ENCODE results near the gene SIGLEC12. TPM values are rescaled to one million over a fixed set of nuclear protein-coding genes. Genes with fewer than 3 reads are reported as not detected.

SIGLEC12 gene
- total RNA-seq (under 1 TPM in 1 of 10 donors, not detected in 9; 0.70 TPM), polyA plus RNA-seq (under 1 TPM in 1 of 2 donors, not detected in 1; 0.10 TPM)
- long read RNA-seq, donor 1 = 0 reads
- long read RNA-seq, donor 2 = 0 reads
- long read RNA-seq, donor 3 = 0 reads

DNA sequence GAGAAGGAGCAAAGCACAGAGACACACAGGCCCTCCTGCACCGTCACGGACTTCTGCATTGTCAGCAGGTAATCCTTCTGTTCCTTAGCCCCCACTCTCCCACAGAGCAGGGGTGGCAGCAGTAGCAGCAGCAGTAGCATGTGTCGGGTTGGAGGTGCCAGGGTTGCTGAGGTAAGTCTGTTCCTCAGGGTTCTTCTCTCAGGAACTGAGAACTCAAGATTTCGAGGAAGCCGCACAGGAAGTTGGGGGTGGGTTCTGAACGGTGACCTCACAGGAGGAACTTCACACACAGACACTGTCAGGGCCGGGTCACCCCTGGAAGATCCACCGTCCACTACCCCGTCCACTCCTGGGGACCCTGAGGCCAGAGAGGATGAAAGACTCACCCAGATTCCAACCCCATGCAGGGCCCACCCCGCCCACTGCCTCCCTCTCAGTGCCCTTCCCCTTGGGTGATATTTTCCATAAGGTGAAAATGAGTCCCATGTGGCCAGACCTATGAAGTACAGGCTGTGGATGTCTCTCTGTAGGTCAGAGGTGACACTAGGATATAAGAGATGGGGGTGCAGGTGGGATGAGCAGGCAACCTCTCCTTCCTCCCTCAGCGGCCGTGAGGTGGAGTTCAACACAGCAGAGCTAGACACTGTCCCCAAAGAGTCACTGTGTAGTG, at the start of gene SIGLEC12:
TSS of gene SIGLEC12 (minus strand) at position 207 of the 670 bp plus-strand sequence. CDS start at position 140, 67 bp downstream.
- DNase-seq (peak in 1 of 2 donors; percentile 17), ATAC-seq (peak in 6 of 8 donors; percentile 29 to 66 (median 55))
- 67 to 75% methylated on average over 12 of the region's 12 CpGs for WGBS, 2 donors
- peaks cover 0 to 19% (median 4%) of the 10 kb centered on the region in 7 donors for H3K27me3 ChIP-seq
- no peaks in the 10 kb centered on the region for H3K36me3 ChIP-seq
- intact Hi-C loops (cut with DNase I) = no loop called here
- peaks cover 0 to 30% (median 0%) of the 10 kb centered on the region in 9 donors for H3K4me1 ChIP-seq
- H3K4me3 ChIP-seq = no peak within 1 kb of the TSS
- TF ChIP-seq, protein P1, sequence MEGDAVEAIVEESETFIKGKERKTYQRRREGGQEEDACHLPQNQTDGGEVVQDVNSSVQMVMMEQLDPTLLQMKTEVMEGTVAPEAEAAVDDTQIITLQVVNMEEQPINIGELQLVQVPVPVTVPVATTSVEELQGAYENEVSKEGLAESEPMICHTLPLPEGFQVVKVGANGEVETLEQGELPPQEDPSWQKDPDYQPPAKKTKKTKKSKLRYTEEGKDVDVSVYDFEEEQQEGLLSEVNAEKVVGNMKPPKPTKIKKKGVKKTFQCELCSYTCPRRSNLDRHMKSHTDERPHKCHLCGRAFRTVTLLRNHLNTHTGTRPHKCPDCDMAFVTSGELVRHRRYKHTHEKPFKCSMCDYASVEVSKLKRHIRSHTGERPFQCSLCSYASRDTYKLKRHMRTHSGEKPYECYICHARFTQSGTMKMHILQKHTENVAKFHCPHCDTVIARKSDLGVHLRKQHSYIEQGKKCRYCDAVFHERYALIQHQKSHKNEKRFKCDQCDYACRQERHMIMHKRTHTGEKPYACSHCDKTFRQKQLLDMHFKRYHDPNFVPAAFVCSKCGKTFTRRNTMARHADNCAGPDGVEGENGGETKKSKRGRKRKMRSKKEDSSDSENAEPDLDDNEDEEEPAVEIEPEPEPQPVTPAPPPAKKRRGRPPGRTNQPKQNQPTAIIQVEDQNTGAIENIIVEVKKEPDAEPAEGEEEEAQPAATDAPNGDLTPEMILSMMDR (IDR thresholded peaks at IDR 0.05) = no peak
- H3K9me3 ChIP-seq = peaks cover 0 to 13% (median 3%) of the 10 kb centered on the region in 11 donors
- peak within 1 kb of the TSS in 1 of 10 donors; percentile 26 for H3K27ac ChIP-seq

DNA sequence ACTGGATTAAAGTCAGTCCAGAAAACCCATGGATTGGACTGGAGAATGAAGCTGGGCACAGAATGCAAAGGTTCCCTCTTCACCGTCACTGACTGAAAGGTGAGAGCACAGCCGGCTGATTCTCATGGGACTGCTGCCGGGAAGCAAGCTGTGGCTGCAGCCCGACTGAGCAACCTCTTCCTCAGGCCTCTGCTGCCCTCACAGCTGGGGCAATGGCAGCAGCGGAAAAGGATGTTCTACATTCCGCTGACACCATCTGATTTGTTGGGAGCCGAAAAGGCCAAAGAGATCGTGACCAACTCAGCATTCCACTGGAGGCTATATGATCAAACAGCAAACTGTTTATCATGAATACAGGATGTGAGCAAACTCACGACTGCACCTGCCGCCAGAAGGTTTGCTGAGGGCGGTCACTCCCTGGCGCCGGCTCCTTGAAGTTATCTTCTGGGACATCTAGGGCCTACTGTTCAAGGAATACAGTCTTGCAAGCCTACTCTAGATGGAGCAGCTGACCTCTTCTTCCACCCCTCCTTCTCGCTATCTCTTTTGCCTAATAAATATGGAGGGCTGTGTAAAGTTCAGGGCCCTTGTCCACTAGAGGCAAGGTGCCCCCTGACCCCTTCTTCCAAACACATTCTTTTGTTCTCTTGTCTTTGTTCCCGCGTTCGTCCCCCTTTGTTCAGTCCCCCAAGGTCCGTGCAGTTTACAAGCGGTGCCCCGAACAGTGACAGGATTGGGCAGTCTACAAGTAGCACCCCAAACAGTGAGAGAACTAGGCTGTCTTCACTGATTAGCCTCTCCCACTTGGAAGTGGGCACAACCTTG, 49.5 kb upstream of the SIGLEC12 start:
- Histone ChIP-seq H3K27me3 (peaks cover 0 to 57% (median 37%) of the 10 kb centered on the region in 7 donors), H3K9me3 (no peaks in the 10 kb centered on the region), H3K27ac (no peak overlapping the region), H3K4me1 (peaks cover 0 to 4% (median 0%) of the 10 kb centered on the region in 9 donors), H3K4me3 (no peak overlapping the region), H3K36me3 (no peaks in the 10 kb centered on the region)
- DNase-seq (no peak), ATAC-seq (no peak)
- intact Hi-C loops (cut with DNase I) = no loop called here
- 72 to 78% methylated on average over 20 of the region's 20 CpGs for WGBS, 2 donors
- TF ChIP-seq, protein P1 (IDR thresholded peaks at IDR 0.05) = no peak

DNA sequence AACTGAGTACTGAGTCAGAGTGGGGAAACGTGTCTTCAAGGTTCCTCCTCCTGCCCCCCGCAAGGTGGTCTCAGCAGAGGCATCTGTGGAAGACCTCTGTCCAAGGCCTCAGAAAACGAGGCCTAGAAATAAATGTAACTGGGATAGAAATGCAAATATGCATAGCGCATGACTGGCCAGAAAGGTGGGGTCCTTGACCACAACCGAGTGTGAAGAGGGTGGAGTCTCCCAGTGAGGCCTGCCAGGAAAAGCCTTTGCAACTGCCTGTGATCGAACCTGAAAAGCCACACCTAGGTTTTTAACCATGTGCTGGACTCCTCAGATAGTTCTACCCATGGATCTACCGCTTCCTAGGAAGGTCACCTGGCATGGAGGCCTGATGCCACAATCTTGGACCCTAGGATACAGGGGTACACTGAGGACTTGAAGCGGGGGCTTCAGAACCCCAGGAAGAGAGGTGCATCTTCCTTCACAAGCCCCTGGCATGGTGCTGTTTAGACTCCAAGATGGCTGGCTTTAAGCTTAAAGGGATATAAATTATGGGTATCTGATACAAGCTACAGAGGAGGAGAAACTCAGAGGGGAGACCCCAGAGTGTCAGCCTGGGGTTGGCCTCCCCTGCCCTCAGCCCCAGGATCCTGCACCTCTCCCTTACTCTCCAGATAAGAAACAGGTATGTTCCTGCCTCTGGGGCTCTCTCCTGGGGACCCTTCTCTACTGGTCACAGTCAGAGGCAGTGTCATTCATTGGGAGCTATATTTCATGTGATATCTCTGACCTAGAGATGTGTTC, 48.1 kb upstream of the SIGLEC12 start:
- Histone ChIP-seq H3K4me1 (peaks cover 0 to 4% (median 0%) of the 10 kb centered on the region in 9 donors), H3K27me3 (peaks cover 0 to 67% (median 41%) of the 10 kb centered on the region in 7 donors), H3K36me3 (no peaks in the 10 kb centered on the region), H3K27ac (no peak overlapping the region), H3K4me3 (no peak overlapping the region), H3K9me3 (no peaks in the 10 kb centered on the region)
- DNase-seq (no peak), ATAC-seq (no peak)
- TF ChIP-seq, protein P1 (IDR thresholded peaks at IDR 0.05) = no peak
- intact Hi-C loops (cut with DNase I) = no loop called here
- 62 to 68% methylated on average over 8 of the region's 8 CpGs for WGBS, 2 donors

DNA sequence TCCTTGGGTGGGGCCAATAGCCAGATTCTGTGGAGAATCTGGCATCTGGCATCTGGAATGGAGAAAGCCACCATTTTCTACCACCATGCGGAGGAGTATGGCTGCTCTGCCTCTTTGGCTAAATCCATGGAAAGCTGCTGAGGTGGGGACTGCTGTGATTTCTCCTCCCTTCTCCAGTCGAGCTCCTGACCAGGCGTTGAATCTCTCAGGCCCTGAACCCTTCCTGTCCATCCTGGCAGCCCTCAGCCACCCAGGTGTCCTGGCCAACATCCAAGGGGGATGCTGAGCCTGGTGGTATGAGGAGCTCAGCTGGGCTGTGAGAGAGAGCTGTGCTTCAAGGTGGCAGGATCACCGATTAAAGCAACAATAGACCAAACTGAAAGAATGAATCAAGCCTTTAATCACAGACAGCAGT, 47.3 kb upstream of the SIGLEC12 start:
- H3K27me3 ChIP-seq = peaks cover 0 to 67% (median 49%) of the 10 kb centered on the region in 7 donors
- intact Hi-C loops (cut with DNase I) = no loop called here

More for the DNA sequence above, 47.3 kb upstream of the SIGLEC12 start:
- no peak overlapping the region for H3K4me3 ChIP-seq
- H3K36me3 ChIP-seq = no peaks in the 10 kb centered on the region
- WGBS, 2 donors = 67 to 74% methylated on average over 4 of the region's 4 CpGs
- TF ChIP-seq, protein P1 (IDR thresholded peaks at IDR 0.05) = no peak
- no peak overlapping the region for H3K27ac ChIP-seq
- H3K9me3 ChIP-seq = no peaks in the 10 kb centered on the region
- DNase-seq (no peak), ATAC-seq (no peak)
- H3K4me1 ChIP-seq = peaks cover 0 to 4% (median 0%) of the 10 kb centered on the region in 9 donors

Data from heart right ventricle (tissue), 16 donors.